Measurements from ENCODE around the gene EPB41L1.

The EPB41L1 gene

GRCh38 chr20:36114707-36115106 is 39.8 kb upstream of the EPB41L1 start:
- DNase-seq (ENCODE audit: extremely low read depth, insufficient read length): no peak
- Histone ChIP-seq H3K27me3 (replicated peaks; ENCODE audit: control insufficient read depth, insufficient read depth, low read length) (no peaks in the 10 kb centered on the region; the same call in 1 of the 2 replicates), H3K36me3 (ENCODE audit: control insufficient read depth, insufficient read depth, low read length) (no peaks in the 10 kb centered on the region), H3K4me3 (replicated peaks; ENCODE audit: low read depth, low read length) (no peak overlapping the region)
- no peak for TF ChIP-seq CTCF (IDR thresholded peaks at IDR 0.05; ENCODE audit: insufficient read depth, low read length, poor library complexity, severe bottlenecking)

GRCh38 chr20:36115925-36116324 is 38.6 kb upstream of the EPB41L1 start:
- no peak for TF ChIP-seq CTCF (IDR thresholded peaks at IDR 0.05; ENCODE audit: insufficient read depth, low read length, poor library complexity, severe bottlenecking)
- no peaks in the 10 kb centered on the region; the same call in none of the 2 replicates for H3K27me3 ChIP-seq (replicated peaks; ENCODE audit: control insufficient read depth, insufficient read depth, low read length)
- no peak overlapping the region for H3K4me3 ChIP-seq (replicated peaks; ENCODE audit: low read depth, low read length)
- DNase-seq (ENCODE audit: extremely low read depth, insufficient read length): no peak
- no peaks in the 10 kb centered on the region for H3K36me3 ChIP-seq (ENCODE audit: control insufficient read depth, insufficient read depth, low read length)

GRCh38 chr20:36116807-36117441 is 37.6 kb upstream of the EPB41L1 start:
- Histone ChIP-seq H3K4me3 (replicated peaks; ENCODE audit: low read depth, low read length) (no peak overlapping the region), H3K36me3 (ENCODE audit: control insufficient read depth, insufficient read depth, low read length) (no peaks in the 10 kb centered on the region), H3K27me3 (replicated peaks; ENCODE audit: control insufficient read depth, insufficient read depth, low read length) (no peaks in the 10 kb centered on the region; the same call in none of the 2 replicates)
- no peak for TF ChIP-seq CTCF (IDR thresholded peaks at IDR 0.05; ENCODE audit: insufficient read depth, low read length, poor library complexity, severe bottlenecking)
- DNase-seq (ENCODE audit: extremely low read depth, insufficient read length): no peak

- no peaks in the 10 kb centered on the region; the same call in none of the 2 replicates for H3K27me3 ChIP-seq (replicated peaks; ENCODE audit: control insufficient read depth, insufficient read depth, low read length)
- no peak overlapping the region for H3K4me3 ChIP-seq (replicated peaks; ENCODE audit: low read depth, low read length)
- no peak for TF ChIP-seq CTCF (IDR thresholded peaks at IDR 0.05; ENCODE audit: insufficient read depth, low read length, poor library complexity, severe bottlenecking)
- H3K36me3 ChIP-seq (ENCODE audit: control insufficient read depth, insufficient read depth, low read length): no peaks in the 10 kb centered on the region
- no peak for DNase-seq (ENCODE audit: extremely low read depth, insufficient read length)
Observed at GRCh38 chr20:36117638-36118037, 36.9 kb upstream of the EPB41L1 start.

GRCh38 chr20:36118371-36118770 is 36.2 kb upstream of the EPB41L1 start:
- DNase-seq (ENCODE audit: extremely low read depth, insufficient read length): no peak
- Histone ChIP-seq H3K4me3 (replicated peaks; ENCODE audit: low read depth, low read length) (no peak overlapping the region), H3K27me3 (replicated peaks; ENCODE audit: control insufficient read depth, insufficient read depth, low read length) (no peaks in the 10 kb centered on the region; the same call in none of the 2 replicates), H3K36me3 (ENCODE audit: control insufficient read depth, insufficient read depth, low read length) (no peaks in the 10 kb centered on the region)
- no peak for TF ChIP-seq CTCF (IDR thresholded peaks at IDR 0.05; ENCODE audit: insufficient read depth, low read length, poor library complexity, severe bottlenecking)

- no peak for TF ChIP-seq CTCF (IDR thresholded peaks at IDR 0.05; ENCODE audit: insufficient read depth, low read length, poor library complexity, severe bottlenecking)
- no peak overlapping the region for H3K4me3 ChIP-seq (replicated peaks; ENCODE audit: low read depth, low read length)
- no peaks in the 10 kb centered on the region for H3K36me3 ChIP-seq (ENCODE audit: control insufficient read depth, insufficient read depth, low read length)
- no peak for DNase-seq (ENCODE audit: extremely low read depth, insufficient read length)
- H3K27me3 ChIP-seq (replicated peaks; ENCODE audit: control insufficient read depth, insufficient read depth, low read length): no peaks in the 10 kb centered on the region; the same call in none of the 2 replicates
Observed at GRCh38 chr20:36119537-36119936, 35.0 kb upstream of the EPB41L1 start.

Data from GM06990 (cell line).